ENCODE data around the gene SLC23A1.
"Not testable (repeated sequence)": the region's sequence is repeated elsewhere in the genome, so short reads cannot be mapped to it uniquely, and the experiment has no call there.

Gene SLC23A1

DNA sequence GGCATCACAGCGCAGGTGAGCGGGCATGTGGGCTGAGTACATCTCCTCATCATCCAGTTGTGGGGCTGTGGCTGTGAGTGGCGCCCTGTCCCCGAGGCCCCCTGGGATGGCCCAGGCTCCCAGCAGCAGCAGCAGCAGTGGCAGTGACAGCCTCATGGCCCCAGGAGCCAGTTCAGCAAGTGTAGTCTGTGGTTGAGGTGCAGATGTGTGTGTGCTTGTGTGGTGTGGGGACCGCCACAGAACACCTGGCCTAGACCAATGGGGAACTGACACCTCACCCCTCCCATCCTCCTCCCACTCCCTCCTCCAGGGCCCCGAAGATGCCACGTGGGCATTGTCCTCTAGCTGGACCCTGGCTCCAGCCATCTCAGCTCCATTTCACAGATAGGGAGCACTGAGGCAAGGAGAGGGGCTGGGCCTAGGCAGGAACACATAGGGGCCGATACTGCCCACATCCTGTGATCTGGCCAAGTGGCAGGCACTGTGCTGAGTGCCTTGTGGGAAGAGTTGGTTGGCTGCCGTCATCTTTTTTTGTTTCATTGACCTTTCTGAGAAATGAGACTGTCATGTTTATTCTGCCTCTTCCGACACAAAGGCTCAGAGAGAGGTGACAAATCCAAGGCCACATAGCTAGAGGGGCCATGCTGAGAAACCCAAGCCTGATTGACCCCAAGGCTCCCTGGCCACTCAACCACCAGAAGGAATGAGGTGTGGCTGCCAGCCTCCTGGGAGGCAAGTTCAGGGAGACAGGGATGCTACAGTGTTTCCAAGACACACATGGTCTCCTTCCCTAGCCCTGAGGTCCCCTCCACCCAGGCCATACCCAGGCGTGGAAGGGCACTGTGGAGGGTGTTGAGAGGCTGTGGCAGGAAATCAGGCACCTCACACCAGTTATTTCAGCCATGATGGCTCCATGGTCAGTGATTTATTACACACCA lies 6.9 kb upstream of the SLC23A1 start, which contains the start of gene MZB1:
TSS of gene MZB1 (minus strand) at position 213 of the 938 bp plus-strand sequence. CDS start at position 156, 57 bp downstream.
- no peak for DNase-seq (ENCODE audit: low read depth, low spot score)

DNA sequence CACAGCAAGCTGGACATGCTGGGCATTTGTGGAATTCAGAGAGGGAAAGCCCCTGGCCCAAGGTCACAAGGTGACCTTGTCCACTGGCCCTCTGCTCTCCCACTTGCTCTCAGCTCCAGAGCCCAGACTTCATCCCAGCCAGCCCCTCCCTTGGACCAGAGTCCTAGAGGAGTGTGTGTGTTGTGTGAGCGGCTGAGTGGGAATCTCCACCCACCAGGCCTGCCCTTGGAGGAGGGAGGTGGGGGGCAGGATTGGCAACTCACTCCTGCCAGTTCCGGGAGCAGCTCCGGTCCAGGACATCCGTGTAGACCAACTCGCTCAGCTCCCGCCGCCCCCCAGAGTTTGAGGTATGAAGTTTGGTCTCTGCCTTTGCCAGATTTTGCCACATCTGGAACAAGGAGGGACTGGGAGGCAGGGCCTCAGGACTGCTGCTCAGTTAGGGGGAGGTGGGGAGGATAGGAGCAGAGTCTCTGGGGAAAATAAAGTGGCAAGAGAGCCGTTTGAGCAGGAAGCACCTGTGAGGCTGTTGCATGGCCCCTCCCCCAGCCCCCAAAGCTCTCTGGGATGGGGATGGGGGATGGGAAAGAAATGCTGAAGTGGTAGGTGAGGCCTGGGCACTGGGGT lies 5.2 kb upstream of the SLC23A1 start:
- DNase-seq (ENCODE audit: low read depth, low spot score): peak; percentile 39

DNA sequence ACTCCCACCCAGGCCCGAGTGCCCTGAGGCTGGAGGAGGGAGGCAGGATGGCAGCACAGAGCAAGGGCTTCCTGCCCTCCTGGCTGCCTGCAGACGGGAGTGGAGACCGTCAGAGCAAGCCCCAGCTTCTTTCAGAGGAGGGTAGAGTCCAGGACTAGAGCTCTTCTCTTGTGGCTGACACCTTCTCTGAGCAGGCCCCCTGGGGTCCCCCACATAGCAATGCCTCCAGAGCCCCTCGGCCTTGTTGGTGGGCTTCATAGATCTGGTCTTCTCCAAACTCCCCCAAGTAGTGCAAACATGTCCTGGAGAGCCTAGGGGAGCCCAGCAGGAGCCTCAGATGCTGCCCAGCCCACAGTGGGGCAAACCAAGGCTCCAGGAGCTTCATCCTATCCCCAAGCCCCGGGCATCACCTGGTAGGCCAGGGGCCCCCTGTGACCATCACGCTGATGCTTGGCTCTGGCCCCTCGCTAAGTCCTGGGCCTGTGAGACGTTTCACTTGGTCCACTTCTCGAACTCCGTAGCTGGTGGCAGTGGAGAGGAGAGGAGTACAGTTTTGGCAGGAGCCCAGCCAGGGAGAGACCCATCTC lies 4.6 kb upstream of the SLC23A1 start:
- DNase-seq (ENCODE audit: low read depth, low spot score): no peak

DNA sequence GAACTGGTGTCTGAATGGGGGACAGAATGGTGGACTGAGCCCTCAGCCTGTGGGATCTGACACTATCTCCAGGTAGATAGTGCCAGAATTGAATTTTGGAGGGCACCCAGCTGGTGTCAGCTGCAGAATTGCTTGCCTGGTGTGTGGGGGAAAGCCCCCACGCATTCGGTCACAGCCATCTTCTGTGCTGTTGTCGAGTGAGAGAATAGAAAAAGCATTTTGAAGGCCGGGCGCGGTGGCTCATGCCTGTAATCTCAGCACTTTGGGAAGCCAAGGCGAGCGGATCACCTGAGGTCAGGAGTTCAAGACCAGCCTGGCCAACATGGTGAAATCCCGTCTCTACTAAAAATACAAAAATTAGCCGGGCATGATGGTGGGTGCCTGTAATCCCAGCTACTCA lies 3.9 kb upstream of the SLC23A1 start:
- DNase-seq (ENCODE audit: low read depth, low spot score): not testable (repeated sequence)

DNA sequence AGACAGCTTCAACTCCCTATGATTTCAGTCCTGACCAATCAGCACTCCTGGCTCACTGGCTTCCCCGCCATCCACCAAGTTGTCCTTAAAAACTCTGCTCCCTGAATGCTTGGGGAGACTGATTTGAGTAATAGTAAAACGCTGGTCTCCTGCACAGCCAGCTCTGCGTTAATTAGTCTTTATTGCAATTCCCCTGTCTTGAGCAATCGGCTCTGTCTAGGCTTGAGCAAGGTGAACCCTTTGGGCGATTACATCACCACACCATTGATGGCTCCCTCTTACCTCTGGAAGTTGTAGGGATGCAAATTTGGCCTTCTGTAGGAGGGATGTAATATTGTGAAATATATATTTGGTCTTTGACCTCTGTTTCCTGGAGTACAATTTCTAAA lies 2.9 kb upstream of the SLC23A1 start:
- DNase-seq (ENCODE audit: low read depth, low spot score): no peak

DNA sequence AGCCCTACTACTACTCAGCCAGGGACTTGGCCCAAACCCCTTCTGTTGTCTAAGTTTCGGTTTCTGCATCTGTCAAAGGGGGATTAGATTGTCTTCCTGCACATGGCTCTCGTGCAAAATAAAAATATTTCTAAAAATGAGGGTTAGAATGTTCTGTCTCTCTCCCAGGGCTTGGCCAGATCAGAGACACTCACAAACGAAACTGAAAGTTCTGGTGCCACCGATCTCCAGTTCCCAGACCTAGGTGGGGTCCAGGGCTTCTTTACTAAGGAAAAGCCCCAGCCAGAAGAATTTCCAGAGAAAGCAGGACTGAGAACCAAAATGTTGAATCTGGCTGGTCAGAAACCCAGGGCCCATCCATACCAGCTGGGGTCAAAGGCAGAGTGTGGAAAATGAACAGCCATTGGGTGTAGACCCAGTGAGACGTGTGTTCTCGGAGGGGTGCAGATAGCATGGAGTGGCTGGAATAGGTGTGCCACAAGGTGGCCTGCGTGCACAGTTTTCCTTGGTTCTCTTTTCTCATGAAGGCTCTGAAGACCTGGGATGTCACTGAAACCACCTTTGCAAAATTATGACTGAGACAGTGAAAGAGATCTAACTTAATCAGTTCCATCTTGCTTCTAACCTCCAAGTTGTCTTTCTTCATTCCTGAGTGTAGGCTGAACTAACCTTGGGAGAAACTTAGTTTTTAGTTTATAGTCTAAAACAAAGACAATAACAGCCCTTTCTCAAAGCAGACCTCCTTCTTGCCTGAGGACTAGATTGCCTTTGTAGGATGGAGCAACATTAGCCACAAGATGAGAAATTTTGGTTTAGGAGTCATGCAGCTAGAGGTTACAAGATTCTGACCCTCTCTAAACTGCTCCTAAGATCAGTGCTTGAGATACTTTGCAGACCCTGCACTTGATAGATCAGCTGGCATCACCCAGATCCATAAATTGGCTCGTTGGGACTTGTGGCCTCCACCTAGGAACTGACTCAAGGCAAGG lies 2.3 kb upstream of the SLC23A1 start:
- no peak for DNase-seq (ENCODE audit: low read depth, low spot score)

DNA sequence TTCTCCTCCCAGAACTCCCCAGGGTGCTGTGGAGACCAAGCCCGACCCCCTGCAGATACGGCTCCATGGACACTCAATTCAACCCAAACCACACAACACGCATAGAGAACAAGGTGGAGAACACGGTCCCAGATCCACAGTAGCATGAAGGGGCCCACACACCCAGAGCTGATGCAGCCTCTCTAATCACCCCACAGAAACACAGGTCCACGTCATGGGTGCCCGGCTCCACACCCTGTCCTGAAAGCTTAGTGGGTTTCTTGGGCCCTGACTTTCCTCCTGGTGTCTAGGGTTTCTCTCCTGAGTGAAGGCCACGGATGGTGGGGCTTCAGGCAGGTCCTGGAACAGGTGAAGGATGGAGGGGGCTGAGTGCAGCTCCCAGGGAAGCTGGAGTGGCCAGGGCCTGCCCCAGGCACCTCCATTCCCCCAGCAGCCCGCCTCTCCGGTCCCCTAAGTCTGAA lies 1.5 kb upstream of the SLC23A1 start:
- DNase-seq (ENCODE audit: low read depth, low spot score): no peak

DNA sequence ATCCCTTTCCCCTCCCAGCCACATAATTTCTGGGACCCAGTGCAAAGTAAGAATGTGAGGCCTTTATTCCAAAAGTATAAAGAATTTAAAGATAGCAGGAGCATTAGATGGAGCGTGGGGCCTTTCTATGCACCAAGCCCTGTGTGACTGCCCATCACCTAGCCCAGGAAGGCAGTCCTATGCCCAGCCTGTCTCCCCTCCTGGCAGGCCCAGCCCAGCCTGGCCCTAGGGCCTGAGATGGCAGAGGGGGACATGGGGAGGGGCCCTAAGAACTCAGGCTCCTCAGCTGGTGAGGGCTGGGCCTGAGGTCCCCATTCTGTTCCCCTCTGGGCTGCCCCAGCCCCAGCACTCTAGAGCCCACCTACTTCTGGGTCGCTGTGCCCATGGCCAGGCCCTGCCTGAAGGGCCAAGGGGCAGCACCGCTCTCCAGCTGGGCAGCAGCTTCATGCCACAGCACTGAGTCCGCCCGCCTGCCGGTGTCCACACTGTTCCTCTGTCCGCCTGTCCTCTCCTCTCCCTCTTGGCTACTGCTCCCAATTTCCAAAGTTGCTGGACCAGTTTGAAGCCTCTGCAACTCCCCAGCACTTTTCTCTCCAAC lies 995 bp upstream of the SLC23A1 start:
- no peak for DNase-seq (ENCODE audit: low read depth, low spot score)

DNA sequence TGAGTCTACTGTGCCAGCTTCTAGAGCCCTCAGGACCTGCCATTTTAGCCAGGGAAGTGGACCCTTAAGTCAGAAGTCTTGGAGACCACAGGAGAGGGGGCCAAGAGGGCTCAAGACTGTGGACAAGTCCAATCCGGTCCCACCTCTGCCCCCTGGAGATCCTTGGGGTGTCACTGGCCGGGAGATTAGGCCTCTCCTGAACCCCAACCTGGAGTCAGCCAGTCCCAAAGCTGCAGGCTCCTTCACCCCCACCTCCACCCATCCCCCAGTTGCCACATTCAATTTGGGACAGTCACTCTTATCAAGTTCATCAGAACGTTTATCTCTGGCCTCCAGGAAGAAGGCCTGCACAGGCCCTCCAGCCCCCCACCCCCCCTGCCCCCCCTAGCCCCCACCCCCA lies 290 bp downstream of the SLC23A1 start:
- DNase-seq (ENCODE audit: low read depth, low spot score): no peak

DNA sequence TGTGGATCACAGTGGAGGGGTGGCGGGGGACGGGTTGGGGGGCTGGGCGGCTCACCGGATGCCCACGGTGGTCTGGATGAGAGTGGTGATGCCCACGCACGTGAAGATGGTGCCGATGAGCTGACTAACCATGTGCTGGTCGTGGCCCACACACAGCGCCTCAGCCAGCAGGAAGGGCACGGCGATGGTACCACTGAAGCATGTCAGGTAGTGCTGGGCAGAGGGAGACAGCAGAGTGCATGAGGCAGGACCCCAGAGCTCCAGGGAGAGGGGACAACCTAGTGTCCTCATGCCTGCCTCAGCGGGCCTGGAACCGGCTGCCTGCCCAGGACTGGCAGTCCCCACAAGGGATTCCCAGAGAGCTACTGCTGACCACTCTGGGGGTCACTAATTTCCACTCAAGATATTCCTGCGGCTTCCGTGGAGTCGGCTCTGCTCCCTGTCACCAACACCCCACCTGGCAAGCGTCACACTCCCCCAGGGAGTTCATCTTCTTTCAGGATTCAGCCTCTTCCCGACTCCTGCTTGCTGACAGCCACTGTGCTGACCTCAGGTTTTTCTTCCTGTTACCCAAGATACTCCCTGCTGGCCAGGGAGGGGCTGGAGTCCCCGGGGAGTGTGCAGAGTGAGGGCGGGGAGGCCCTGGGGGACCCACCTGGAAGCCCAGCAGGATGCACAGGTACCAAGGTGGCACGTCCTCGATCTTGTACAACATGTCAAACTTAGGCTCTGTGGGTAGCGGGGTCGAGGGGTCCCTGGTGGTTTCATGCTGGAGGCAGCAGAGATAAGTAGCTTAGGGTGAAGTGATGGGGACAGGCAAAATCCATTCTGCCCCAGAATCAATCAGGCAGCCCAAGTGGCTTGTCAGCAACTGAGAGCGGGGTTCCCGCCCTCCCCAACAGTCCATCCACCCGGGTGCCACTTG lies 998 bp downstream of the SLC23A1 start:
- DNase-seq (ENCODE audit: low read depth, low spot score): no peak

DNA sequence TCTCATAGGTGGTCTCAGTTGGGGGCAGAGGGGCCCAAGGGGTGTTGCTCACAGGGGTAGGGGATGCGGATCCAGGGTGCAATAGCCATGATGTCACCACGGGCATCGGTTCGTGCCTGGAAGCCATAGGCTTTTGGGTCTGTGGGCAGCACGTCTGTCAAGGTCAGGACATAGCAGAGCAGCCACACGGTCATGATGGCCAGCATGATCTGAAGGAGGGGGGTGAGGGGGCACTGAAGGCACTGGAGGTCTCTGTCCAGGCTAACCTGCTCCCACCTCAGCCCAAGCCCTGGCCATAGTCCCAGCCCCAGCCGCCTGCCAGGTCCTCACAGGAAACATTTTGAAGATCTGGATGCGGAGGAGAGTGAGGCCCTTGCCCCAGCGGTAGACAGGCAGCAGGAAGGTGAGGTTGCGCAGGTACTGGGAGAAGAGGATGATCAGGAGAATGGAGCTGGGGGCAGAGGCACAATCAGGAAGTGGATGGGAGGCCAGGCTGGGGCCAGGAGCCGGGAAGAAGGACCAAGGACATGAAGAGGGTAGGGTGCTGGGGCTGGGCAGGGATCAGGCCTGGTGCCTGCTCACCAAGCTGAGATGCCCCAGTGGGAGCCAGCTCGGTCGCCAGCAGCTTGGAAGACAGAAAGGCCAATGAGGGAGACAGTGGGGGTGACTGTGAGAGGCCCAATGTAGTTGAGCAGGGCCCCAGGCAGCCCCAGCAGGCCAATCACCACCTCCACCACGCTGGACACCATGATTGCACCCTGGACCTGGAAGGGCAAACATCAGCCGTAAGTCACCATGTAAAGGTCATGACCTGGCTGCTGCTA lies 3.3 kb downstream of the SLC23A1 start:
- no peak for DNase-seq (ENCODE audit: low read depth, low spot score)

DNA sequence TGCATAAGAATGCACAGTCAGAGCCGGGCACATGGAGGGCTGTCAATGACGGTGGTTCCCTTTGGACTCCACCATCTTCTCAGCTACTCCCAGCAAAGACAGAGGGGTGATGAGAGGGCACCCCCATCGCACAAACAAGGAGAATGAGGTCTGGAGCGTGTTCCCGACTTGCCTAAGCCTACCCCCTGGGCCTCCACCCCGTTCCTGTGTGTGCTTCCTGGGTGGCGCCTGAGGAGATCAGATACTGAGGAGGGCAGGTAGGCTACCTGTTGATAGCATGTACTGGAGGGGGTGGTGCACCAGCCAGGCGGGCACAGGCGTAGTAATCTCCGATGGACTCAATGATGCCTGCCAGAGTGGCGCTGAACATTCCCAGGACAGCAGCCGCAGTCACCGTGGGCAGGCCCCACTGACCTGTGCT lies 4.1 kb downstream of the SLC23A1 start:
- DNase-seq (ENCODE audit: low read depth, low spot score): no peak

DNA sequence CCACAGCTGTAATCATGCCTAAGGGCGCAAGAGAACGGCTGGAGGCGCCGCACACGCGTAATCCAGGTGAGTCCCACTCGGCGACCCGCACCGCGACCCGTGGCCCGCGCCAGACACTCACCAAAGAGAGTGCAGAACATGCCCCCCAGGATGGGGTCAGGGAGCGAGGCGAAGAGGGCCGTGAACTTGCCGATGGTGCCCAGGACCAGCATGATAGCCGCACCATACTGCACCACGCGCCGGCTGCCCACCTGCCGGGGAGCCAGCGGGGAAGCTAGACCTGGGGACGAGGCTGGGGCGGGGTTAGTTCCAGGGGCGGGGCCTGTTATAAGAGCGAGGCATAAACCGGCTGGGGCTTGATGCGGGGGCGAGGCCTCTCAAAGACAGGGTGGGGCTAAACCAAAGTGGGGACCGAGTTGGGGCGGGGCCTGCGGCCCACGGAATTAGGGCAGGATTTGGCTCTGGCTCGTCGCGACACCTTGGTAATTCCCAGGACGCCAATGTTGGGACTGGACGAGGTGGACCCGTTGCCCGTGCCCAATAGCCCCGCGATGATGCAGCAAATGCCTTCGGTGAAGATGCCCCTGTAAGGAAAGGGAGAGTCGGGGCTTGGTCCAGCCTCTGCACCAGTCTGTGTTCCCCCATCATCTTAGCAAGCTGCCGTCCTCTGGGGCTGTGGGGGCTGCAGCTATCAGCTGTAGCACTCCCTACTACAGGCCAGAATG lies 4.8 kb downstream of the SLC23A1 start:
- no peak for DNase-seq (ENCODE audit: low read depth, low spot score)

DNA sequence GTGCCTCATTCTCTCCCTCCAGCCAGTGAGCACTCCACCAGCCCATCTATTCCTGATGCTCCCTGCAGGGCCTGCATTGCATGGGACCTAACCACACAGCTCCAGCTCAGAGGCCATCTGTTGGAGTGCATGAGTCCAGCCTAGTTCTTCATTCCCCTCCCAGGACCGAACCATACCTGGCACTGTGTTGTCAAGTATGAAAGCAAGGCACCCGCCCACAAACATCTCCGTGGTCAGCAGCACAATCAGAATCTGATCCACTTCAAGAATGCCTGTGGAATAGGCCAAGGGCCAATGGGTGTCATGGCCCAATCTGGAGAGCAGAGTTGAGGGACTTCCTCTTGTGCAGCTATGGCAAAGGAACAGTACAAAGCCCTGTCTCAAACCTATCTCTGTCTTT lies 5.9 kb downstream of the SLC23A1 start:
- no peak for DNase-seq (ENCODE audit: low read depth, low spot score)

DNA sequence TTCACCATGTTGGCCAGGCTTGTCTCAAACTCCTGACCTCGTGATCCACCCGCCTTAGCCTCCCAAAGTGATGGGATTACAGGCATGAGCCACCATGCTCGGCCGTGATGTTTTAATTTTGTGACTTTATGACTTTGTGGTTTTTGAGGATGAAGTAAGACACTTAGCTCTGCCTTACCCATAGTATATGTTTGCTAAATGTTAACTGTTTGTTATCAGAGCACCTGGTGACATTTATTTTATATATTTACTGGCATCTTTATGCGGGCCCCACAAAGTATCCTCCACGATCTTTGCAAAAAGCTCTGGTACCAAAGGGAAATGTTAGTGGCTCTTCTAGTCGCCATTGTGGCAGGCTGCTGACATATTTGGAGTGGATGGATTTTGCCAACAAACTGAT lies 6.7 kb downstream of the SLC23A1 start:
- no peak for DNase-seq (ENCODE audit: low read depth, low spot score)

DNA sequence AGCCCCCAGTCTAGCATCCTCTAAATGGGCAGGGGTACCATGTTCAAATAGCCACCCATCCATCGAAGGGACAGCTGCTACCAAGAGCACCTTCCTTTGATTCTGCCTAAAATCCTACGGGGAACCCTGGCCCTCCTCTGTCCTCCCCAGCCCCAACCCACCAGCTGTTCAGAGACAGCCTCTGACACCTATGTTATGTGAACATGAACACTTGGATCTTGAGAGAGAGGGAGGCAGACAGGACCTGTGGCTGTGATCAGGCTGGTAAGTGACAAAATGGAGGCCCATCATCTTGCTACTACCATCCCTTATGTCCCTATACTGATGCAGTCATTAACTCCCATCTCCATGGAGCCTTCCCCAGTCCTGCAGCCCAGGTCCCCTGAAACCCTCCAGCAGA lies 8.2 kb downstream of the SLC23A1 start:
- no peak for DNase-seq (ENCODE audit: low read depth, low spot score)

DNA sequence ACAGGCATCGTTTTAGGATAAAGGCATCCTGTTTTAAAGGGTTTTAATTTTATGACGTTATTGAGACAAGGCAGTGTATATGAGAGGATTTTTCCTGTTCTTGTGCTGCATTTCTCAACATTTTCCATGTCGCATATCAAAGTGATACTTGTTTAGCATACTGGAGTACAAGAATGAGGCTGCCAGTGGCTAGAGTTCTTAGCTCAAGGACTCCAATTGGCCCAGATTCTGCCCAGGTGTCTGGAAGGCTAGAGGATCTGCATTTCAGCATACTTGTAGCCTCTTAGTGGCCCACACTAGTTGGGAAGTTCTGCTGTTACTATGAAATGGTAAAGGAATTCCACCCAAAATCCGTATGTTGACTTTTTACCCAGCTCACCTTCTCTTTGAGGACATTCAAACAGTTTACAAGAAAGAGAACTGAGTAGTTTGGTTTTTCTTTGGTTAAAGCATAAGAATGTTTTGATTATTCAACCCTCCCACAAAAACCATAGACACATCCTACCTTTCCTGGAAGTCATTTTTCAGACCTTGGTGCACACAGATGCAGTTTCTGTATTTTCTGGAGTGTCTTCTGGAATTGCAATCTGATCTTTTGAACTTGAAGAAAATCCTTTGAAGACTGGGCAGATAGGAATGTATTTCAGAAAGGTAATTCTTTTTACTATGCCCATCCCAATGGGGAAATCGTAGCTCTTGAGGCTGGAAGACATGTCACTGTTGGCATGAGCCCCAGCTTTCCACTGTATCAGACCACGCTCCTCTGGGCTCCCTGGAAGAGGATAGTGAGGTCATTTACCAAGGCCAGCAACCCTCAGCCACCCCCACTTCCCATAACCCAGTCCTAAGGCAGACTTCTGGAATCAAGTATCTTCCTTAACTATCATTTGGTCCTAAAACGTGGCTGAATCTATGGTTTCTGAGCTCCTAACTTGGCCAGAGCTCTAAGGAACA lies 11.3 kb downstream of the SLC23A1 start:
- DNase-seq (ENCODE audit: low read depth, low spot score): peak; percentile 42
